ENCODE data around the gene TAF7. TPM values are rescaled to one million over a fixed set of nuclear protein-coding genes. Genes with fewer than 3 reads are reported as not detected.

Gene TAF7
- total RNA-seq (2022; extraction: Qiagen RNA extraction), result 60.0 to 73.5 TPM (median 68.7 TPM) in 5 replicates

GRCh38 chr5:141320225-141321169, at the start of gene TAF7:
Gene TAF7 (minus strand): TSS chr5:141320784. CDS start chr5:141320044, 740 bp downstream.

GRCh38 chr5:141363952-141364660, 43.5 kb upstream of the TAF7 start, which contains the start of gene PCDHGA5:
Gene PCDHGA5 (plus strand): TSS chr5:141364162. CDS start chr5:141364331, 169 bp downstream.

GRCh38 chr5:141359790-141360426, 39.3 kb upstream of the TAF7 start, which contains the start of gene PCDHGB2:
Gene PCDHGB2 (plus strand): TSS chr5:141359994. CDS start chr5:141360136, 142 bp downstream.

GRCh38 chr5:141354900-141355469, 34.4 kb upstream of the TAF7 start, which contains the start of gene PCDHGA4:
Gene PCDHGA4 (plus strand): TSS chr5:141355021. CDS start chr5:141355108, 87 bp downstream.

GRCh38 chr5:141349917-141350619, 29.5 kb upstream of the TAF7 start, which contains the start of gene PCDHGB1:
Gene PCDHGB1 (plus strand): TSS chr5:141350099. CDS start chr5:141350261, 162 bp downstream.

GRCh38 chr5:141343242-141343952, 22.8 kb upstream of the TAF7 start, which contains the start of gene PCDHGA3:
Gene PCDHGA3 (plus strand): TSS chr5:141343829. CDS start chr5:141344034, 205 bp downstream.

GRCh38 chr5:141338538-141339306, 18.1 kb upstream of the TAF7 start, which contains the start of gene PCDHGA2:
Gene PCDHGA2 (plus strand): TSS chr5:141338760.

GRCh38 chr5:141330299-141331080, 9.9 kb upstream of the TAF7 start, which contains the start of gene PCDHGA1:
Gene PCDHGA1 (plus strand): TSS chr5:141330514.

GRCh38 chr5:141303756-141304155, 16.8 kb downstream of the TAF7 start, which contains the start of gene SLC25A2:
Gene SLC25A2 (minus strand): TSS chr5:141304049. CDS start chr5:141303865, 184 bp downstream.

Other genes with a start within 250 kb of the TAF7 start
- 3.3 to 13.0 TPM (median 3.7 TPM) in 5 replicates for gene PCDHB2, start 226.2 kb downstream of the TAF7 start, total RNA-seq (2022; extraction: Qiagen RNA extraction)
- gene PCDHB3, start 220.3 kb downstream of the TAF7 start, total RNA-seq (2022; extraction: Qiagen RNA extraction), result 8.7 TPM in 1 of 5 replicates, not detected in the others
- 0.07 to 0.13 TPM (median 0.09 TPM) in 4 of 5 replicates, not detected in the other for gene PCDHB4, start 199.0 kb downstream of the TAF7 start, total RNA-seq (2022; extraction: Qiagen RNA extraction)
- gene PCDHB5, start 185.6 kb downstream of the TAF7 start, total RNA-seq (2022; extraction: Qiagen RNA extraction), result 1.2 to 1.6 TPM (median 1.3 TPM) in 5 replicates
- gene PCDHB6, start 170.7 kb downstream of the TAF7 start, total RNA-seq (2022; extraction: Qiagen RNA extraction), result 0.79 to 1.1 TPM (median 0.90 TPM) in 5 replicates
- gene PCDHB7, start 148.1 kb downstream of the TAF7 start, total RNA-seq (2022; extraction: Qiagen RNA extraction), result 0.05 TPM in 1 of 5 replicates, not detected in the others
- 0.19 to 0.42 TPM (median 0.22 TPM) in 5 replicates for gene PCDHB8, start 143.0 kb downstream of the TAF7 start, total RNA-seq (2022; extraction: Qiagen RNA extraction)
- 0.05 to 0.08 TPM (median 0.05 TPM) in 4 of 5 replicates, not detected in the other for gene PCDHB16, start 138.4 kb downstream of the TAF7 start, total RNA-seq (2022; extraction: Qiagen RNA extraction)
- gene PCDHB9, start 133.6 kb downstream of the TAF7 start, total RNA-seq (2022; extraction: Qiagen RNA extraction), result 0.03 to 0.26 TPM (median 0.05 TPM) in 3 of 5 replicates, not detected in the others
- gene PCDHB10, start 128.4 kb downstream of the TAF7 start, total RNA-seq (2022; extraction: Qiagen RNA extraction), result not detected in 5 replicates
- gene PCDHB11, start 121.2 kb downstream of the TAF7 start, total RNA-seq (2022; extraction: Qiagen RNA extraction), result 0.05 to 0.08 TPM (median 0.08 TPM) in 4 of 5 replicates, not detected in the other
- gene PCDHB12, start 112.1 kb downstream of the TAF7 start, total RNA-seq (2022; extraction: Qiagen RNA extraction), result 0.06 TPM in 1 of 5 replicates, not detected in the others
- 0.04 to 0.12 TPM (median 0.05 TPM) in 5 replicates for gene PCDHB13, start 106.9 kb downstream of the TAF7 start, total RNA-seq (2022; extraction: Qiagen RNA extraction)
- gene PCDHB14, start 97.4 kb downstream of the TAF7 start, total RNA-seq (2022; extraction: Qiagen RNA extraction), result 0.05 to 0.21 TPM (median 0.14 TPM) in 5 replicates
- 0.06 to 0.11 TPM (median 0.10 TPM) in 3 of 5 replicates, not detected in the others for gene PCDHB15, start 75.4 kb downstream of the TAF7 start, total RNA-seq (2022; extraction: Qiagen RNA extraction)
- gene SLC25A2, start 16.7 kb downstream of the TAF7 start, total RNA-seq (2022; extraction: Qiagen RNA extraction), result not detected in 5 replicates
- gene PCDHGA1, start 9.7 kb upstream of the TAF7 start, total RNA-seq (2022; extraction: Qiagen RNA extraction), result 0.24 to 0.29 TPM (median 0.26 TPM) in 5 replicates
- gene PCDHGA2, start 18.0 kb upstream of the TAF7 start, total RNA-seq (2022; extraction: Qiagen RNA extraction), result 0.42 to 0.91 TPM (median 0.68 TPM) in 5 replicates
- gene PCDHGA3, start 23.0 kb upstream of the TAF7 start, total RNA-seq (2022; extraction: Qiagen RNA extraction), result not detected in 5 replicates
- gene PCDHGB1, start 29.3 kb upstream of the TAF7 start, total RNA-seq (2022; extraction: Qiagen RNA extraction), result 1.3 to 2.0 TPM (median 1.9 TPM) in 5 replicates
- gene PCDHGA4, start 34.2 kb upstream of the TAF7 start, total RNA-seq (2022; extraction: Qiagen RNA extraction), result 0.07 to 0.22 TPM (median 0.12 TPM) in 5 replicates
- 0.06 to 0.11 TPM (median 0.07 TPM) in 4 of 5 replicates, not detected in the other for gene PCDHGB2, start 39.2 kb upstream of the TAF7 start, total RNA-seq (2022; extraction: Qiagen RNA extraction)
- gene PCDHGA5, start 43.4 kb upstream of the TAF7 start, total RNA-seq (2022; extraction: Qiagen RNA extraction), result 0.09 to 0.17 TPM (median 0.14 TPM) in 5 replicates
- 0.10 to 0.31 TPM (median 0.21 TPM) in 5 replicates for gene PCDHGB3, start 49.5 kb upstream of the TAF7 start, total RNA-seq (2022; extraction: Qiagen RNA extraction)
- 0.13 to 0.27 TPM (median 0.21 TPM) in 5 replicates for gene PCDHGA6, start 53.1 kb upstream of the TAF7 start, total RNA-seq (2022; extraction: Qiagen RNA extraction)
- gene PCDHGA7, start 62.0 kb upstream of the TAF7 start, total RNA-seq (2022; extraction: Qiagen RNA extraction), result 0.69 to 1.1 TPM (median 0.90 TPM) in 5 replicates
- gene PCDHGB4, start 66.9 kb upstream of the TAF7 start, total RNA-seq (2022; extraction: Qiagen RNA extraction), result 0.55 to 1.0 TPM (median 0.97 TPM) in 5 replicates
- gene PCDHGA8, start 71.8 kb upstream of the TAF7 start, total RNA-seq (2022; extraction: Qiagen RNA extraction), result 0.02 to 0.06 TPM (median 0.06 TPM) in 3 of 5 replicates, not detected in the others
- 1.6 to 2.6 TPM (median 2.2 TPM) in 5 replicates for gene PCDHGB5, start 77.2 kb upstream of the TAF7 start, total RNA-seq (2022; extraction: Qiagen RNA extraction)
- gene PCDHGA9, start 82.0 kb upstream of the TAF7 start, total RNA-seq (2022; extraction: Qiagen RNA extraction), result 0.06 to 0.08 TPM (median 0.06 TPM) in 3 of 5 replicates, not detected in the others
- 0.08 to 0.13 TPM (median 0.12 TPM) in 5 replicates for gene PCDHGB6, start 87.2 kb upstream of the TAF7 start, total RNA-seq (2022; extraction: Qiagen RNA extraction)
- 0.02 to 0.03 TPM in 2 of 5 replicates, not detected in the others for gene PCDHGA10, start 92.2 kb upstream of the TAF7 start, total RNA-seq (2022; extraction: Qiagen RNA extraction)
- 0.05 to 0.10 TPM (median 0.07 TPM) in 3 of 5 replicates, not detected in the others for gene PCDHGB7, start 96.9 kb upstream of the TAF7 start, total RNA-seq (2022; extraction: Qiagen RNA extraction)
- 0.04 to 0.06 TPM (median 0.05 TPM) in 3 of 5 replicates, not detected in the others for gene PCDHGA11, start 100.3 kb upstream of the TAF7 start, total RNA-seq (2022; extraction: Qiagen RNA extraction)
- gene PCDHGA12, start 109.7 kb upstream of the TAF7 start, total RNA-seq (2022; extraction: Qiagen RNA extraction), result 0.02 TPM in 1 of 5 replicates, not detected in the others
- gene PCDHGC3, start 155.2 kb upstream of the TAF7 start, total RNA-seq (2022; extraction: Qiagen RNA extraction), result 5.1 to 6.3 TPM (median 5.9 TPM) in 5 replicates
- not detected in 5 replicates for gene PCDHGC4, start 164.2 kb upstream of the TAF7 start, total RNA-seq (2022; extraction: Qiagen RNA extraction)
- not detected in 5 replicates for gene PCDHGC5, start 168.3 kb upstream of the TAF7 start, total RNA-seq (2022; extraction: Qiagen RNA extraction)